Breast epithelium (tissue), 3 donors: Measurements from ENCODE around the gene NUPR2.

Experiments
- CTCF ChIP-seq, 3 donors: fragments of 450-650 bp; IDR thresholded peaks; one replicate each; pipeline ENCODE4 v1.5.1; 2016 to 2017; ENCODE audit warnings: antibody characterized with exemption in 3 of 3, mild to moderate bottlenecking in 3 of 3, moderate library complexity in 3 of 3
- POLR2A ChIP-seq: fragments of 450-650 bp; IDR thresholded peaks from one replicate; pipeline ENCODE4 v1.6.1; 2016; ENCODE audit warnings: antibody characterized with exemption, mild to moderate bottlenecking, moderate library complexity
- POLR2AphosphoS5 ChIP-seq, 3 donors: sonication (generic); formaldehyde crosslinking; IDR thresholded peaks; one replicate each; pipeline ENCODE4 v1.6.1; 2017; ENCODE audit warnings: antibody characterized with exemption in 3 of 3

DNA sequence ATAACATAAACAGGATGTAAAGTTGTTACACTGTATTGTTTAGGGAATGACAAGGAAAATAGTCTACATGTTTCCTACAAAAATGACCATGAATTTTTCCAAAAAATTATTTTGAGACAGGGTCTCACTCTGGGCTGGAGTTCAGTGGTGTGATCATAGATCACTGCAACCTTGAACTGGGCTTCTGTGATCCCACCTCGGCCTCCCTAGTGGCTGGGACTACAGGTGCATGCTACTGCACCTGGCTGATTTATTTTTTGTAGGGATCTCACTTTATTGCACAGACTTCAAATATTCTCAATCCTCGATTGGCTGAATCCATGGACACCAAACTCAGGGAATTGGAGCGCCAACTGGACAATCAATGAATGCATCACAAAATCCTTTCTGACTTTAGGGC lies 16.6 kb downstream of the NUPR2 start:
- no peak for TF ChIP-seq POLR2A
- no peak for TF ChIP-seq CTCF (IDR thresholded peaks at IDR 0.05)
- TF ChIP-seq POLR2AphosphoS5 (IDR thresholded peaks at IDR 0.05) = no peak
